Activated CD4-positive, alpha-beta T cell treated with anti-CD3 and anti-CD28 coated beads, Interleukin-2, amount 50 U/mL, for 4 hours (primary cell): ENCODE measurements around the gene KCNC4.

ENCODE experiments used
- DNase-seq, 2 experiments: peaks; one replicate each; pipeline ENCODE4 v3.0.0-alpha.2; 2020

The KCNC4 gene

DNA sequence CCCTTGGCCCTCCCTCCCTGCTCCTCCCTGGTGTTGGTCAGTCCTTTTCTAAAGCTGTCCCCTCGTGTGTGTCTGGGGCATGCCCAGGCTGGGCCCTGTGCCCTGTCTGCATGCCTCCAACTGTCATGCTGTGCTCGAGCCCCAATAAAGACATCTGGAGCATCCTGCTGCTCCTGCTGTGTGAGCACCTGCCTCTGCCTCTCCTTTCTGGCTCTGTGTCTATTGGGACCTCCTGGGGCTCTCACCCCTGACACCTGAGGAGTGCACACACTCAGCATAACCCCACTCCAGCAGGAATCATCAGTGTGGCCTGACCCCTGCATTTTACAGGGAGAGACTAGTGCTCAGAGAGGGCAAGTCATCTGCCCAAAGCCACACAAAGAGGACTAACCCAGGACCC lies 23.7 kb downstream of the KCNC4 start:
- no peak for DNase-seq

DNA sequence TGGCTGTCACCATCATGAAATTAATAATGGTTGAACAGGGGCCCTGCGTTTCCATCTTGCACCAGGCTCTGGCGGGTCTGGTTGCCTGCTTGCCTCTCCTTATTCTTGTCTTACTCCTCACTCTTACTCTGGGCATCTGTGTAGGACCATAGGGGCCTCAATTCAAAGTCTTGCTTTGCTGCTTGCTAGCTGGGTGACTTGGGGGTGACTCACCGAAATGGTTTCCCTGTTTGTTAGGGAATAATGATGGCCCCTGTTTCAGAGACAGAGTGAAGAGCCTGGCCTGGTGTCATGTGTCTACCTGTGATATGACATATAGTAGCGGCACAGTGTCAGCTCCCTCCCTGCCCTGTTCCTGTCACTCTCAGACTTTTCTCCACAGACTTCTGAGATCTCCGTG lies 24.6 kb downstream of the KCNC4 start:
- no peak for DNase-seq

DNA sequence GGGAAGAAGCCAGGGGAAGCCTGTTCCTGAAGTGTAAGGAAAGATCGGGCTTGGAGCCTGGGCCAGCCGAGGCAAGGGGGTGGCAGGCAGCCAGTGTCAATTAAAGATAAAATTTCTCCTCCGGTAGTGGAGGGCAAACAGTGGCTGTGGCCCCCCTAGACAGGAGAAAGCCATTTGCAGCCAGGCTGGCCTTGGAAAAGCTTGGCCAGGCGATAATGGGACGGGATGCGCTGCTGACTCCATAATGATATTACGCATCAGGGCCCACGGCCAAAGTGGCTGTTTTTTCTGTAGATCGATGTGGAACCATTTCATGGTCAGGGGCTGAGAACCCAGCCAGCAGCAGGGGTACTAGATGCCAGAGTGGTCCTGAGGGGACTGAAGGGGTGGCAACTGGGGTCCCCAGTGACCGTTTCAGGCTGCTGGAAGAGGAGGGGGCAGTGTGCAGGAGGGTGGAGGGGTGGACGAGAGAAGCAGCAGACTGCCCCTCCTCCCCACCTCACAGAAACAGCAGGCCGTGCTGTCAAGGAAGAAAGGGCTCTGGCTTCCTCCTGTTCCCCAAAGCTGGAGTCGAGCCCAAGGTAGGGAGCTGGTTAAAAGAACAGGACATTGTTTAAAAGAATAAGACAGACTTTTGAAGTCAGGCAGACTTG lies 25.2 kb downstream of the KCNC4 start:
- DNase-seq: no peak

DNA sequence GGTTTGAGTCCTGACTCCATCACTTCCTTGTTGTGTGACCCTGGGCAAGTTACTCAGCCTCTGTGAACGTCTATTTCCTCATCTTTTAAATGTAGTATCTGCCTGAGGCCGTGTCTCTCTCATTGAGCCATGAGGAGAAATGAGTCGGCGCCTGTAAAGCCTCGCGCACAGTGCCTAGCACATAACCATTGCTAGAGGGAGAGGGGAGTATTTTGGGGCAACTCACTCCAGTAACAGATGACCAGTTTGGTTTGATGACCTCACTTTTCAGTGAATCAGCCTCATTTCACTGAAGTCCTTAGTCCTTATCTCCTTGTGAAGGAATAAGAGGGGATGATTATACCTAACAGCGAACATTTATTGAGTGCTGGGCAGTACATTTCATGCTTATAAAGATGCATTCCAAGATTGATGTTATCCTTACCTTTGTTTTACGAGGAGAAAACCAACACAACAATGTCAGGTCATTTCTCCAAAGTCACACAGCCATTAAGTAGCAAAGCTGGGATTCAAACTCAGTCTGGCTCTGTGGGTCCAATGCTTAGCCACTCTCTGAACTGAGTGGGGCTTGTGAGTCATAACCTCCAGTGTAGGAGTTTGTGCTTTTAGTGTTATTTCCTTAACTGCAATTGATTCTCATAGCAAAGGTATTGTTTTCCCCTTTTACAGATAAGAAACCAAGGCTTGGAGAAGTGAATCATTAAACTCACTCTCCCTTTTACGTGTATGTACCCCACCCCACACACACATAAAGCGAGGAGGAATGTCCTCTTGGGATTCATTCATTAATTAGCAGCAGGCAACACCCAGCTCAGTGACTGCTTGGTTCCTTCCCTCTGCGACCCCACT lies 25.9 kb downstream of the KCNC4 start:
- no peak for DNase-seq

DNA sequence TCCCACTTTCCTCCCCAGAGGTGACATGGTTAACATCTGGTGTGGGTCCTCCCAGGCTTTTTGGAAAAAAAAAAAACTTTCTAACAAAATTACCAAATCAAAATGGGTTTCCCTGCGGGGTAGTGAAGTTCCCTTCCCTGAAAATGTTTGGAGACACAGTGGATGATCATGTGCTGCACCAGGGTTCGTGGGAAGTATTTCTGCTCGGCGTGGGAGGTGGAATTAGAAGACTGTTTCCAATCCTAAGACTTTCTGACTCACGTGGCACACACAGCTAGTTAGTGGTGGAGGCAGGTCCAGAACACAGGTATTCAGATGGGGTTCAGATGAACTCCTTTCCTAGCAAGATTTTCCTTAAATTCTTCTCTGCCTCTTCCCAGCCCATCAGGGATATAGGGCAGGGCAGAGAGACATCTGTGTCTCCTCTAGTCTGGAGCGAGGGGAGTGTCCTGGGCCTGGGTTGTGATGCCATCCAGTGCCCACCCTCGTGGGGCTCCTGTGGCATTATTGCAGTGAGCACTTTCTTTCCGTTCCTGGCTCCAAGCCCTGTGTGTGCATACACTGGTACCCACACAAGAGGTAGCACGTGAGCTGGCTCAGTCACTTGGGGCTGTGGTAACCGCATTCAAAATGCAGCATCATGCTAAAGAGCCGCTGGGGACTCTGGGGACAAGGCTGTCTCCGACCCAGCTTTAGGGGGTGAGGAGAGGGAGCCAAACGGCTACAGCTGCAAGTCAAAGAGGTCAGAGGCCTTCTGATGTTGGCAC lies 27.5 kb downstream of the KCNC4 start:
- no peak for DNase-seq

DNA sequence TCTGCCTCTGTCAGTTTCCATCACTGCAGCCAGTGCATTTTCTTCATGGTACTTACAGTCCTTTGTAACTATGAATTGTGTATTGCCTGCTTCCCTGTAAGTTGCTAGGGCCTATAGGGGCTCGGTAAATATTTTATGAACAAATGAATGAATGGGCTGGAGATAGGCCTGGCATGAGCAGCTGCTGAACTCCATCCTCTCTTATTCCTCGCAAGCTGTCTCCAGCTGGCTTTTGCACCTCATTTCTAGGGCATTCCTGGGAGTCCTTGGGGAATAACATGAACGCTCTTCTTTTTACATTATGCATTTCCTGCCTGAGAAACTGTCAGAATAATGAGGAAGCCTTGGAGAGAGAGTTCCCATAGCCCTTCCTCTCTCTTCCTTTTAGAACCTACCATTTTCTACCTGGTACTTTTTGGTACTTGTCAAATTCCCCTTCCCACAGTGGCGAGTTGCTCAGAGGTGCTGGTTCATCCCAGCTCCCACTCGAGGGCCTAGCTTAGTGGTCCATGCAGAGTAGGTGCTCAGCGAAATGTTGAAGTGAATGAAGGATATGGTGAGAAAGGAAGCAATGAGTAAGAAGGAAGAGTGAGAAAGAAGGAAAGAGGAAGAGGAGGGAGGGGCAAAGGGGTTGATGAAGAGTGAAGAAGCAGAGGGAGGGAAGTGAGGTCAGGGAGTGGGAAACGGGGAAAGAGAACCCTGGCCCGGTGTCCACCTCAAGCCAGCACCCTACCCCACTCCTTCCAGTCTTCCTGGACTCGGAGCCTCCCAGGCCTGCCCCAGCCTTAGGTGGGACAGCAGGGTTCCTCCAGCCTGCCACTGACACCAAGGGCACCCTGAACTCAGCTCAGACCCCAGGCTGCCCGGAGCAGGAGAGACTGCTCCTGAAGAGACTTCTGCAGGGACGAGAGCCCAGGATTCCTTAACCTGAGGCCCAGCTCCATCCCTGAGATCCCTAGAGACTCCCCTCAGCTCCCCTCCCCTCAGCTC lies 29.6 kb downstream of the KCNC4 start:
- DNase-seq: no peak

DNA sequence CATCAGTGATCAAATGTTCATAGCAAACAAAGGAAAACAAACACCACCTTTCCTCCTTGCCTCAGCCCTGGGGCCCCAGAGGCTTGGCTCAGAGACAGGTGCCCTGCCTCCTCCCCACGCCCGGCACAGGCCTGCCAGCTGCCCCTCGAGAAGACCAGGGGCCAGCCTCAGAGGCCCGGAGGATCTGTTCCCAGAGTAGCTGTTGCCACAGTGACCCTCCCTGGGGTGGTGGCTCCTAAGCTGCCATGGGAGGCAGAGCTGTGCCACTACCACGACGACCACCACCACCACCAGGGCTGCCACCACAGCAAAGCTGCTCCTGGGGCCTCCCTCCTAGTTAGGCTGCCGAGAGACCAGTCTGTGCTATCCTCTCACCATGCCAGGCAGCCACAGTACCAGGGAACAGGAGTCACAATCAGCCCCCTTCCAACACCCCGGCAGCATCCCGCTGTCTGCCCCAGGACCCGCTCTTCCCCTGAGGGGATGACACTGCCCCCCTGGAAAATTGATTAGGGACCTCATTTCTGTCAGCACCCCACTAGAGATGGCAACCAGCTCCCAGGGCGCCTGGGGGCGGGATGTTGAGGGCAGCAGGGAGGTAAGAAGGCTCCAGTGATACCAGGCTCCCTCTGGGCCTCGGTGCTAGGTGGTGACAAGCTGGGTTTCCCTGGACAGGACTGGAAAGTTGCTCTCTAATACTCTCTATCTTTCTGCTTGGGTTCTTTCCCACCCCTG lies 30.5 kb downstream of the KCNC4 start:
- no peak for DNase-seq

DNA sequence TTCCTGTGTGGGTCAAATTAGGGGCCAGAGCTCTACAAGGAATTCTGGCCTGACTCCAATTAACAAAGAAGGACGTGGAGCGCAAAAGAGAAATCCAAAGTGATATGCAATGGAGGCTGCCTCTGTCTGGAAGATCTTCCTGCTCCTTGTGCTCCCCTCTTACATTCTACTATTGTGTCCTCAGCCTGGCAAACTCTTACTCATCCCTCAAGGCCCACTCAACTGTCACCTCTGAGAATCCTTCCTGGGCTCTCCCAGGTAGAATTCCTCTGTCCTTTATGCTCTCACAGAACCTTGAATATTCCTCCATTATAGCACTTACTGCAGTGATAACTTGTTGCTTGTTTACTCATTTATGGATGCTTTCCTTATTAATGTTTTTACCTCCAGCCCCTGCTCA lies 31.4 kb downstream of the KCNC4 start:
- DNase-seq: no peak

DNA sequence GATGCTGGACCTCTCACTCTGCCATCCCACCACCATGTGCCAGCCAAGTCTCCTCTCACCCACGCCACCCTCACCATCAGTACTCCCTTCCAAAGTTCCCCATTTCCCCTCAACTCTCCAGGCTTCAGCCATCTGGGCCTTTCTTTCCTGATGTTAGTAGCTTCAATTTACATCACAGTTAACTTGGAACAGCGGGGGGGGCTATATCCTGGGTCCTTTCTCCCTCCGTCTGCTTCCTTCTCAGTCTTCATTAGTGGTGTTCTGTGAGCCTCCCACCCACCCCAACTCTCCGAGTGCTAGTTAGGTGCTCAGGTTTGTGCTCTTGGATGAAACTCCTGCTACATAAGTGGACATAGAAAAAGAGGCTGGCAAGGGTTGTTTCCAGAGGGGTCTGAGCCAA lies 31.9 kb downstream of the KCNC4 start:
- no peak for DNase-seq

DNA sequence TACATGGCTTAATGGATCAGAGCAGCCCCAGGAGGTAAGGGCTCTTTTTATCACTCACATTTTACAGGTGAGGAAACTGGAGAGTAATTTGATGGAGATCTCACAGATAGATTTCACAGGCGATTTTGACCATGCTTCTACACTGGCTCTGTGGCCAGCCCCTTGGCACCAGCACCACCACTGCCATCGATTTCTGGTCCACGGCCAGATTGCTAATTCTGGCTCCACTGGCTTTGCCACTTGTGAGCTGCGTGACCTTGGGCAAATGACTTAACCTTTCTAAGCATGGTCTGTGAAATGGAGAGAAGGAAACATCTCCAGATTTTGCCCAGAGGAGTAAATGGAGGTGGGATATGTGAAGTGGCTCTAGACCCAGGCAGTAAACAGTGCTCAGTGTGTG lies 32.6 kb downstream of the KCNC4 start:
- no peak for DNase-seq

DNA sequence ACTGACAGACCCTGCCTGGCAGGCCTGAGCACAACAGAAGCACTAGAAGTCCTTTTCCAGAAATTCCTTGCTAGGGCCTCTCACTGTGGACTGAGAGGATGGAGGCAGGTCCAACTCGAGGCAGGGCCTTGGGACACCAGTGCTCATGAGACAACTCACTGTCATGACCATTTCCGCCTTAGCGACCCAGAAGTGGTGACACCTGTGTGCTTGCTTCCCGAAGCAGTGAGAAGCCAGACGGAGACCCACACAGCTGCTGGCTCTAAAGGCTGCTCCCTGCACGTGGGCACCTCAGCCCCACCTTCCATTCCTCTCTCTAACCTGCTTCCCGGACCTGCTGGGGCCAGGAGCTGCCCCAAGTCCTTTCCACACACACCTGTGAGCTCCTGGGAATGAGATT lies 33.0 kb downstream of the KCNC4 start:
- DNase-seq: no peak

DNA sequence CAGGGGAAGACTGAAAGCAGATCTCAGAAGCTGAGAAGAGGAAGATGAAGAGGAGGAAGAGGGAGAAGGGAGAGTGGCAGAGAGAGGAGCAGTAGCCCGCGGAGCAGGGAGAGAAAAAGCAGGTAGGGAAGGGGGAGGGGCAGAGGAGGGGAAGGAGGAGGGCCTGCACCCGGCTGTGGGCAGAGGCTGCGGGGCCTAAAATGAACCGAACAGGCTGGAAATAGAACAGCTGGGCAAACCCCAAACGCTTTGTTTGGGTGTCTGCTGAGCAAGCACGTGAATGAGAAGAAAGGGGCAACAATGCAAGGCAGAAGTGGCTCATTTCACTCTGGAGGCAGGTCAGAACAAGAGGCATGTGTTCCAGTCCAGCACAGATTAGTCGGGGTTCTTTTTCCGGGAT lies 33.5 kb downstream of the KCNC4 start:
- no peak for DNase-seq

DNA sequence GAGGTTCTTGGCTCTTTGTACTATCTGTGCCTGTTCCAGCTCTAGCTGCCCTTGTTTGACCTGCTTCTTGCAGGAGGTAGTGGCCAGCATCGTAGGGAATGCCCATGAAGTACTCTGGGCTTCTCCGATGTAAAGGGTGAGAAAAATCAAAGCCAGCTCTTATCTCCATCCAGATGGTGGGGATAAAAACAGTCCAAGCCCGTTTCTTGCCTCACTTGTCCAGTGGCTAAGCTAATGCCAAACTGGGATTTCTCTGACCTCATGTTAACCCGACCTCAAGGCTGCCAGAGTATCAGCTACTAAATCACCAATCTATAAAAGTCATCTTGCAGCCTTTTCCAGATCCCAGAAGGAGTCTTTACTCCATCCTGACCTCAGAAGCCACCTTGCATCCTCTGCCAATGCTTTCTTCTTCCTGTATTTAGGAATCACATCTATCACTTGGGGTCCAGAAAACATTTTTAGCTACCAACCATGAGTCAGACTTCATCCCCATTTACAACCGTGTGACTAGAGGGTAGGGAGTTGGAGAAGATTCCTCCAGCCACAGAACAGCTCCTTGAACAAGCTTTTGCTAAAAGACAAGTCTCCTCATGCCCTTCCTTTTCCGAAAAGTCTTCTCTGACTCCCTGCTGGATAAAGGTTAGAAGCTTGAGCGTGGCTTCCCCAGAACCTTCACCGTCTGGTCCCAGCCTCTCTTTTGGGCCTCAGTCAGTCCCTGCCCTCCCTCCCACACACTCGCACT lies 35.9 kb downstream of the KCNC4 start:
- no peak for DNase-seq

DNA sequence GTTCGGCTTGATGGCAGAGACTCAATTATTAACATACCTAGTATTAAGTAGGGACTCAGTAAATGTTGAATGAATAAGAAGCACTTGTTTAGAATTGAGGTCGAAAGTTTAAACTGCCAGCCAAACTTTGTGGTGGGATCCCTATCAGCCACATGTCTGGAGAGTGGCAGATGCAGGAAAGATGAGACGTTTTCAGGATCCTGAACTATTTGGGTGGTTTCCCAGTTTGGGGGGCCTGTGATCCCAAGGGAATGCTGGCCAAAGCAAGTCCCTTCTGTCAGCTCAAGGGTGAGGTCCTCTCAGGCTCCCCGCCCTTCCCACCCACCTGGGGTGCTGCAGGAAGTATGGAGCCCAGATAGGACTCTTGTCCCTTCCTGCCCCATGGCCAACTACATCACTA lies 38.6 kb downstream of the KCNC4 start:
- DNase-seq: no peak

DNA sequence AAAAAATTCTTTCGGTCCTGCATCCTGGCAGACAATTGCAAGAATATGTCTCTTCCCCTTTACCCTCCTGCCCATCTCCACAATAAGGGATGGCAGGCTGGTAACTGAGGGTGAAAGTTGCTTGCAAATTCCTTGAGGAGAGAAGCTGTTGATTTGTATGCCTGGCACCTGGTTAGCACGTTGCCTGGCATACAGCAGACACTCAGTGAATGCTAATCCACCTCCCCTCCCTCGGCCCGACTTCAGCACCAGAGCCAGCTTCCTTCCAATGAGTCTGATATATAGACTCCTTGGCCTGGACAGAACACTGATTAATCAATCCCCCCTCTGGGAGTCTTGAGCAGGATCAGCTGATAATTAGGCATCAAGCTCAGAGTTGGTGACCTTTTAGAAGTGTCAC lies 39.1 kb downstream of the KCNC4 start:
- no peak for DNase-seq

DNA sequence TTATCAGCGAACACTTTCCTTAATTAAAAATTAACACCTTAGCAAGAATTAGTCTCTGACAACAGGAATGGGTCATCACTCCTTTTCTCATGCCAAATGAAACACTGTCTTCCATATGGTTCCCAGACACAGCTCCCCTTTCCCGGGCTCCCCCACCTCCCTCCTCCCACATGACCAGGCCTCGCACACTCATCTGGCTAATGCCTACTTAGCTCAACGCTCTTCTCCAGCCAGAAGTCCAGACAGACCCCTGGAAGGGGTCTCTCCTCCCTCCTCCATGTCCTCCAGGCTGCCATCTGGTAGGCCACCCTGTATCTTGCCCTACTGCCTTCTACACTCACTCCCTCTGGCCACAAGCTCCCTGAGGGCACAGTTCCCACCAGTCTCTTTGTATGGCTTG lies 39.9 kb downstream of the KCNC4 start:
- DNase-seq: no peak

DNA sequence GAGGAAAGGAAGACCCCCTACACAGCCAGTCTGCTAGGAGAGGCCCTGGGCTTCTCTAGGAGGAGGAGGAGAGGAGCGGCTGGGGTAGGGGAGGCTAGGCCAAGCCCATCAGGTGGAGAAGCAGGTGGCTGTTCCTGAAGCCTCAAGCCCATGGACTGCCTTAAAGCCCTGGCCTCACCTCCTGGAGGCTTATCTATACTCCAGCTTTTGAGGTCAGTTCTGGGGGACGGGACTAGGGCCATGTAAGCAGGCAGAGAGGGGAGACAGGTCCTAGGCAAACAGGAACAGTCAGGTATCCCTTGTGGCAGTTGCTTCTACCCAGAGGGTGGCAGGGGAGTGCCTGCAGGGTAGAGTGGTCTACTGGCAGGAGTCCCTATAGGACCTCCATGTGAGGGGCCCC lies 40.6 kb downstream of the KCNC4 start:
- DNase-seq: no peak

DNA sequence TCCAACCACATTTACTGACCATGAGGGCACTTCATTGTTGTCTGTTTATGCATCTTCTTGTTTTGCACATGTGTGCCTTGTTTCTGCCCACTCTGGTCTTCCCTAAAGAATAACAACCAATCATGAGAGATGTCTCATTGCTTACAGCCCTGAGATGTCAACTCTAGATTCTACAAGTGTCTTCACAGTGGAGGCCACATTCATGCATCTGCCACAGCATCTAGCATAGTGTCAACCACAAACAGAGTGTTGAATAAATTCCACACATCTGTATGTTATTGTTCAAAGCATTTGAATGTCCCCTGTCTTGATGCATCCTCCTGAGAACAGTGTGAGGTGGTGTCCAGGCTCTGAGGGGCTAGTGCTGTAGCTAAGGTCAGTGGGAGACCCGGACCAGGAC lies 43.1 kb downstream of the KCNC4 start:
- DNase-seq: no peak

DNA sequence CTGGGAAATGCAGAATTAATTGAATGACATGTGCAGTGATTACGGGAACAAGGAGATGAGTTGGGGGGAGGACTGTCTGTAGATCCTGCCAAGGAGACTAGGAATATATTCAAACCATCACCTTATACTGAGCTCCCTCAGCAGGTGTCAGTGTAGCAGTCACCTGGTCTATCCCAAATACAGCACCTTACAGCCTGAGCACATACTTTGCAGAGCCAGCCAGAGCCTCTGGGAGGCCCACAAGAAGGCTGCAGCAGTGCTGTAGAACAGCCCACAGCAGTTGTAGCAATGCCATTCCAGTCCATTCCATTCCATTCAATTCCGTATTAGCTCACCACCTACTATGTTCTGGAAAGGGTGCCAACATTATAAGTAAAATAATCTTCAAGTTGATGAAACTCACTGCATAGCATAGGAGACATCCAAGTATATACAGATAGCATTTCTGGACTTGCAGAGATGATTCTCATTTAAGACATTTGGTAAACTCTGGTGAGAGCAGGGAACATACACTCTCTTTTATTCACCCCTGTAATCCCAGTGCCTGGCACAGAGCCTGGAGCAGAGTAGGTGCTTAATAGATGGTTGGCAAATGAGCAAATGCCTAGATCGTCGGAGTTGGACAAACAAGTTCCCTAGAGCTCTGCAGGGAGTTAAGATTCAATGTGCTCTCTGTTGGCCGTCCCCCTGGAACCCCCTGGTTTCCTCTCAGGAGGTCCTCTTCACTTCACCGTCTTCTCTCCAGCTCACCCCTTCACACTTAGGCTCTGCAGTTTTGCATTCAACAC lies 44.7 kb downstream of the KCNC4 start:
- no peak for DNase-seq

DNA sequence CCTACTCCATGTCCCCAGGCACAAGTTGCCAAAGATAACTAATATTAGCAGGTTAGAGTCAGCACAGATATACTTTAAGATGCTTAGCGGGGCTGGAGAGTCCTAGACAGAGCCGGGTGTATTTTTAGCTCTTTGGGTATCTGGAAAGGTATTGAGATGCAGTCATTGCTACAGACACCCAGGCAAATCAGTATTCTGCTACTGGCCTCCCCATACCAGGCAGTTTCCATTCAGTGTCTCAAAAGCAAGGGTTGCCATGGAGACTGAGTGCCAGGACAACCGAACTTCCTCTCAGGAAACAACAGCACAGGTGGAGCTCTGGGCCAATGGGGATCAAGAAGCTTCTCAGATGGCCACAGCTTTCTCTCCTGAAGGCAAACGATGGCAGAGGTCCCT lies 45.3 kb downstream of the KCNC4 start:
- DNase-seq: no peak
